HCT116 (cell line): ENCODE measurements around the gene CERS6. TPM values are rescaled to one million over a fixed set of nuclear protein-coding genes. Genes with fewer than 3 reads are reported as not detected.

Source experiments
- ATAC-seq: fragments of 200-7000 bp; cut with Tn5 transposase; 2 replicates; pipeline ENCODE4 v1.9.1; 2020; ENCODE audit warnings: mild to moderate bottlenecking, moderate library complexity
- BruUV-seq: library from RNA; stranded (reverse); fragments of 400-500 nt; replicated peaks from 2 replicates; lab custom pipeline; 2021; lab: Mats Ljungman, UMichigan
- CTCF ChIA-PET: fragments of 300-600 bp; sonication (Branson Sonifier 250); formaldehyde crosslinking; loops from one replicate; lab custom pipeline; 2021; ENCODE audit warnings: antibody characterized with exemption; lab: Charles Lee
- POLR2A ChIA-PET: fragments of 300-600, 350-600 bp; sonication (Branson Sonifier 250); formaldehyde crosslinking; loops from one replicate; lab custom pipeline; 2021; ENCODE audit warnings: antibody characterized with exemption; lab: Charles Lee
- RAD21 ChIA-PET, 2 experiments: fragments of 300-600 bp; sonication (Branson Sonifier 250); formaldehyde crosslinking; loops; one replicate each; lab custom pipeline; 2023; ENCODE audit warnings: low total read pairs in 2 of 2; ENCODE audit not compliant: uncharacterized antibody in 2 of 2, unreplicated experiment in 2 of 2, low non-redundant PET in 1 of 2; lab: Charles Lee
- DNase-seq: peaks from one replicate; pipeline ENCODE4 v3.0.0-alpha.2; 2010; ENCODE audit warnings: low read depth, low spot score
- H2AFZ ChIP-seq: fragments of 200-600 bp; shearing (Covaris generic), sonication (generic); 2 replicates; pipeline ENCODE4 v1.6.1; 2017; ENCODE audit warnings: low read depth, mixed run types, mixed read lengths, antibody characterized with exemption, low read length; ENCODE audit not compliant: poor library complexity, severe bottlenecking
- H3K27ac ChIP-seq: 2 replicates; pipeline ENCODE4 v1.5.1; 2012; ENCODE audit warnings: low read depth, low read length
- H3K27me3 ChIP-seq: fragments of 200-600 bp; sonication (generic); 2 replicates; pipeline ENCODE4 v1.6.1; 2016; ENCODE audit warnings: mixed run types, low read length, mixed read lengths; ENCODE audit not compliant: insufficient read depth
- H3K36me3 ChIP-seq, 2 experiments: fragments of 200-500 bp in 1 of 2; fragments of 200-600 bp in 1 of 2; sonication (Bioruptor generic) in 1 of 2; sonication (generic) in 1 of 2; 2 replicates each; pipeline versions ENCODE4 v1.5.1 to v1.6.1; 2014 to 2016; ENCODE audit warnings: low read length in 2 of 2, inconsistent platforms in 1 of 2, mixed read lengths in 1 of 2, mixed run types in 1 of 2; ENCODE audit not compliant: insufficient read depth in 2 of 2, control insufficient read depth in 1 of 2
- H3K4me1 ChIP-seq, 2 experiments: fragments of 200-600 bp in 1 of 2; sonication (generic) in 1 of 2; 2 replicates each; pipeline versions ENCODE4 v1.5.1 to v1.6.1; 2012 to 2017; ENCODE audit warnings: low read length in 2 of 2, inconsistent platforms in 1 of 2, mild to moderate bottlenecking in 1 of 2, mixed read lengths in 1 of 2, mixed run types in 1 of 2, moderate library complexity in 1 of 2; ENCODE audit not compliant: insufficient read depth in 2 of 2, control insufficient read depth in 1 of 2
- H3K4me2 ChIP-seq: fragments of 200-600 bp; sonication (generic); 2 replicates; pipeline ENCODE4 v1.6.1; 2017; ENCODE audit warnings: mixed run types, low read length, mixed read lengths
- H3K4me3 ChIP-seq, 2 experiments: fragments of 200-600 bp in 1 of 2; sonication (generic) in 1 of 2; replicated peaks in 1 of 2; 2 replicates each; pipeline ENCODE4 v1.5.1; 2011 to 2016; ENCODE audit warnings: low read length in 2 of 2, control low read depth in 1 of 2, low read depth in 1 of 2, mild to moderate bottlenecking in 1 of 2, mixed read lengths in 1 of 2, mixed run types in 1 of 2
- H3K79me2 ChIP-seq: fragments of 200-600 bp; sonication (generic); 2 replicates; pipeline ENCODE4 v1.6.1; 2017; ENCODE audit warnings: mild to moderate bottlenecking, mixed run types, low read length, moderate library complexity, mixed read lengths; ENCODE audit not compliant: insufficient read depth
- H3K9ac ChIP-seq: fragments of 200-600 bp; sonication (generic); 2 replicates; pipeline ENCODE4 v1.6.1; 2016; ENCODE audit warnings: low read length, mixed read lengths
- H3K9me2 ChIP-seq: fragments of 200-600 bp; sonication (generic), shearing (Covaris generic); 2 replicates; pipeline ENCODE4 v1.6.1; 2017; ENCODE audit warnings: mixed run types, mild to moderate bottlenecking, moderate library complexity; ENCODE audit not compliant: insufficient read depth
- H3K9me3 ChIP-seq, 2 experiments: fragments of 200-500 bp in 1 of 2; fragments of 200-600 bp in 1 of 2; sonication (Bioruptor generic) in 1 of 2; sonication (generic) in 1 of 2; 2 replicates each; pipeline ENCODE4 v1.6.1; 2014 to 2017; ENCODE audit warnings: low read length in 2 of 2, mixed read lengths in 2 of 2, inconsistent platforms in 1 of 2, low read depth in 1 of 2, mild to moderate bottlenecking in 1 of 2, mixed run types in 1 of 2, moderate library complexity in 1 of 2; ENCODE audit not compliant: control insufficient read depth in 1 of 2, insufficient read depth in 1 of 2
- H4K20me1 ChIP-seq: fragments of 200-600 bp; sonication (generic), shearing (Covaris generic); 2 replicates; pipeline ENCODE4 v1.6.1; 2017; ENCODE audit warnings: mixed run types, mild to moderate bottlenecking, moderate library complexity; ENCODE audit not compliant: insufficient read depth
- CBX3 ChIP-seq: IDR thresholded peaks from 2 replicates; pipeline ENCODE4 v1.6.1; 2012; ENCODE audit warnings: low read depth
- CTCF ChIP-seq, 3 experiments: fragments of 200-600 bp in 1 of 3; sonication (generic) in 1 of 3; IDR thresholded peaks in 2 of 3; conservative IDR thresholded peaks in 1 of 3; 2 replicates each; pipeline ENCODE4 v1.5.1; 2012 to 2017; ENCODE audit warnings: low read depth in 2 of 3, low read length in 2 of 3, antibody characterized with exemption in 1 of 3, borderline replicate concordance in 1 of 3, control low read depth in 1 of 3, mild to moderate bottlenecking in 1 of 3, mixed read lengths in 1 of 3, mixed run types in 1 of 3, moderate library complexity in 1 of 3; ENCODE audit not compliant: insufficient read depth in 1 of 3
- EZH2 ChIP-seq: fragments of 200-600 bp; sonication (generic); IDR thresholded peaks from 2 replicates; pipeline ENCODE4 v1.6.1; 2017; ENCODE audit warnings: antibody characterized with exemption, mixed run types
- EZH2phosphoT487 ChIP-seq: fragments of 200-600 bp; IDR thresholded peaks from 2 replicates; pipeline ENCODE4 v1.6.1; 2018; ENCODE audit warnings: antibody characterized with exemption, borderline replicate concordance
- SRF ChIP-seq: IDR thresholded peaks from 2 replicates; pipeline ENCODE4 v1.6.1; 2012; ENCODE audit warnings: low read depth
- YY1 ChIP-seq: IDR thresholded peaks from 2 replicates; pipeline ENCODE4 v1.6.1; 2011; ENCODE audit warnings: low read length, low read depth, moderate library complexity, mild to moderate bottlenecking; ENCODE audit not compliant: insufficient replicate concordance; ENCODE audit errors: extremely low read depth
- ZBTB33 ChIP-seq: IDR thresholded peaks from 2 replicates; pipeline ENCODE4 v1.6.1; 2011; ENCODE audit warnings: mild to moderate bottlenecking, low read length, moderate library complexity; ENCODE audit not compliant: insufficient replicate concordance; ENCODE audit errors: extremely low read depth
- ZNF274 ChIP-seq: fragments of 200-500 bp; sonication (Bioruptor generic); IDR thresholded peaks from 2 replicates; pipeline ENCODE4 v1.6.1; 2014; ENCODE audit warnings: mild to moderate bottlenecking, low read depth, low read length, inconsistent platforms
- intact Hi-C: fragments of 100-400 bp; cut with micrococcal nuclease; formaldehyde crosslinking; loops from 2 replicates; pipeline ENCODE4 v1.10.0; 2022
- total RNA-seq: library from RNA; stranded (reverse); gene quantifications from one replicate; pipeline ENCODE4 v1.2.1, GENCODE V29; 2021; ENCODE audit not compliant: unreplicated experiment

Gene CERS6
- total RNA-seq, 1 experiment from 2014 or later: 37.0 TPM

GRCh38 chr2:168773128-168773527 lies 317.1 kb downstream of the CERS6 start:
- H2AFZ ChIP-seq: no peak overlapping the region
- H3K27me3 ChIP-seq: no peaks in the 10 kb centered on the region
- no peaks in the 10 kb centered on the region for H3K36me3 ChIP-seq
- TF ChIP-seq ZNF274 (no peak), CTCF (IDR thresholded peaks at IDR 0.05 in 2 of 3, conservative IDR thresholded peaks at IDR 0.05 in 1 of 3; ENCODE audit: borderline replicate concordance in 1 of 3, insufficient read depth in 1 of 3, low read depth in 2 of 3, low read length in 2 of 3) (no peak), CBX3 (no peak), ZBTB33 (no peak), EZH2phosphoT487 (no peak), YY1 (no peak), EZH2 (no peak), SRF (no peak)
- no peak overlapping the region for H3K9ac ChIP-seq
- no peak overlapping the region for H3K27ac ChIP-seq
- ATAC-seq: no peak
- intact Hi-C loops: loop anchor here (1.0 kb wide), 1 partner anchor 147 kb away; no protein-coding TSS in a partner anchor
- no peak overlapping the region for H3K4me2 ChIP-seq
- H3K9me3 ChIP-seq: no peaks in the 10 kb centered on the region
- no peaks in the 10 kb centered on the region for H3K79me2 ChIP-seq
- H4K20me1 ChIP-seq: no peaks in the 10 kb centered on the region
- no TSS peak for BruUV-seq
- H3K4me3 ChIP-seq: no peak overlapping the region
- H3K9me2 ChIP-seq: no peaks in the 10 kb centered on the region
- no peak for DNase-seq
- H3K4me1 ChIP-seq: no peaks in the 10 kb centered on the region
- ChIA-PET CTCF (interaction anchor here (0.7 to 2.0 kb wide), 4 partner anchors 147 to 427 kb away, joined by 3 to 7 read pairs (median 3); no protein-coding TSS in a partner anchor), POLR2A (no interaction called here), RAD21 (no interaction called here)
